ENCODE measurements around the gene RNF14.

RNF14 gene

GRCh38 chr5:141958546-141959172 is 10.2 kb upstream of the RNF14 start:
- H2AK5ac ChIP-seq (ENCODE audit: low read length, severe bottlenecking) = no peak overlapping the region
- H3K4me2 ChIP-seq (ENCODE audit: low read length, poor library complexity, severe bottlenecking) = no peak overlapping the region
- H2AFZ ChIP-seq (ENCODE audit: low read depth, low read length) = no peak overlapping the region
- H3K4me3 ChIP-seq (ENCODE audit: insufficient read depth in 1 of 2, low read depth in 1 of 2, low read length in 2 of 2) = no peak overlapping the region
- no peak overlapping the region for H3K27ac ChIP-seq (ENCODE audit: low read length, poor library complexity, severe bottlenecking)
- no peak overlapping the region for H3K14ac ChIP-seq (ENCODE audit: low read length in 2 of 2)
- no peak overlapping the region for H2BK15ac ChIP-seq (ENCODE audit: low read depth, poor library complexity, severe bottlenecking)
- no peak overlapping the region for H4K8ac ChIP-seq (ENCODE audit: low read length)
- no peak overlapping the region for H3K18ac ChIP-seq (ENCODE audit: low read depth in 1 of 2, low read length in 2 of 2)
- peak overlapping the region in 1 of 2 experiments; percentile 67 for H2BK12ac ChIP-seq (ENCODE audit: low read length in 2 of 2)
- no peaks in the 10 kb centered on the region for H3K36me3 ChIP-seq (ENCODE audit: control insufficient read depth in 1 of 2, insufficient read depth in 2 of 2, low read depth in 1 of 2, low read length in 2 of 2)
- 78% methylated on average over 8 of the region's 8 CpGs for WGBS
- no peak overlapping the region for H2BK120ac ChIP-seq (ENCODE audit: low read depth, low read length)
- peak overlapping the region; percentile 39 for H3K9ac ChIP-seq (ENCODE audit: low read length)
- H3K23ac ChIP-seq (ENCODE audit: low read length in 2 of 2) = no peak overlapping the region
- H4K91ac ChIP-seq (ENCODE audit: low read length) = no peak overlapping the region
- no peak overlapping the region for H3K4ac ChIP-seq (ENCODE audit: low read depth in 1 of 2, low read length in 2 of 2)
- no peaks in the 10 kb centered on the region for H3K4me1 ChIP-seq (ENCODE audit: control insufficient read depth, insufficient read depth, low read depth, low read length)
- H3K27me3 ChIP-seq (ENCODE audit: control insufficient read depth in 1 of 2, insufficient read depth in 1 of 2, low read length in 2 of 2) = peaks cover 0 to 36% of the 10 kb centered on the region in 2 experiments
- H3K79me1 ChIP-seq (replicated peaks; ENCODE audit: low read length, poor library complexity, severe bottlenecking) = no peaks in the 10 kb centered on the region
- no peaks in the 10 kb centered on the region for H3K9me3 ChIP-seq (ENCODE audit: control insufficient read depth, low read length)
- peak; percentile 31 for DNase-seq
- no peak overlapping the region for H2BK5ac ChIP-seq (ENCODE audit: low read depth, low read length, poor library complexity, severe bottlenecking)

GRCh38 chr5:141960018-141960417 is 8.9 kb upstream of the RNF14 start:
- Histone ChIP-seq H2AFZ (ENCODE audit: low read depth, low read length) (no peak overlapping the region), H4K8ac (ENCODE audit: low read length) (no peak overlapping the region), H3K23ac (ENCODE audit: low read length in 2 of 2) (no peak overlapping the region), H2BK5ac (ENCODE audit: low read depth, low read length, poor library complexity, severe bottlenecking) (no peak overlapping the region), H3K9me3 (ENCODE audit: control insufficient read depth, low read length) (no peaks in the 10 kb centered on the region), H3K79me1 (replicated peaks; ENCODE audit: low read length, poor library complexity, severe bottlenecking) (no peaks in the 10 kb centered on the region), H4K91ac (ENCODE audit: low read length) (peak overlapping the region; percentile 25), H2BK120ac (ENCODE audit: low read depth, low read length) (no peak overlapping the region), H3K4me1 (ENCODE audit: control insufficient read depth, insufficient read depth, low read depth, low read length) (no peaks in the 10 kb centered on the region), H3K27me3 (ENCODE audit: control insufficient read depth in 1 of 2, insufficient read depth in 1 of 2, low read length in 2 of 2) (peaks cover 0 to 28% of the 10 kb centered on the region in 2 experiments), H3K27ac (ENCODE audit: low read length, poor library complexity, severe bottlenecking) (no peak overlapping the region), H3K9ac (ENCODE audit: low read length) (no peak overlapping the region), H3K36me3 (ENCODE audit: control insufficient read depth in 1 of 2, insufficient read depth in 2 of 2, low read depth in 1 of 2, low read length in 2 of 2) (no peaks in the 10 kb centered on the region), H2AK5ac (ENCODE audit: low read length, severe bottlenecking) (no peak overlapping the region), H3K18ac (ENCODE audit: low read depth in 1 of 2, low read length in 2 of 2) (no peak overlapping the region), H3K4me2 (ENCODE audit: low read length, poor library complexity, severe bottlenecking) (no peak overlapping the region), H3K4me3 (ENCODE audit: insufficient read depth in 1 of 2, low read depth in 1 of 2, low read length in 2 of 2) (no peak overlapping the region), H3K14ac (ENCODE audit: low read length in 2 of 2) (no peak overlapping the region), H2BK12ac (ENCODE audit: low read length in 2 of 2) (peak overlapping the region in 1 of 2 experiments; percentile 49), H3K4ac (ENCODE audit: low read depth in 1 of 2, low read length in 2 of 2) (no peak overlapping the region), H2BK15ac (ENCODE audit: low read depth, poor library complexity, severe bottlenecking) (peak overlapping the region; percentile 62)
- WGBS = 58% methylated on average over 10 of the region's 10 CpGs
- no peak for DNase-seq

GRCh38 chr5:141960449-141961323 is 8.2 kb upstream of the RNF14 start:
- no peak overlapping the region for H2AK5ac ChIP-seq (ENCODE audit: low read length, severe bottlenecking)
- no peak overlapping the region for H2BK120ac ChIP-seq (ENCODE audit: low read depth, low read length)
- peak; percentile 84 for DNase-seq
- no peak overlapping the region for H3K27ac ChIP-seq (ENCODE audit: low read length, poor library complexity, severe bottlenecking)
- no peaks in the 10 kb centered on the region for H3K4me1 ChIP-seq (ENCODE audit: control insufficient read depth, insufficient read depth, low read depth, low read length)
- H2BK12ac ChIP-seq (ENCODE audit: low read length in 2 of 2) = peak overlapping the region in 1 of 2 experiments; percentile 49
- no peak overlapping the region for H3K23ac ChIP-seq (ENCODE audit: low read length in 2 of 2)
- H3K4me2 ChIP-seq (ENCODE audit: low read length, poor library complexity, severe bottlenecking) = no peak overlapping the region
- no peak overlapping the region for H3K4ac ChIP-seq (ENCODE audit: low read depth in 1 of 2, low read length in 2 of 2)
- H3K9ac ChIP-seq (ENCODE audit: low read length) = peak overlapping the region; percentile 73
- H2BK5ac ChIP-seq (ENCODE audit: low read depth, low read length, poor library complexity, severe bottlenecking) = no peak overlapping the region
- no peak overlapping the region for H3K18ac ChIP-seq (ENCODE audit: low read depth in 1 of 2, low read length in 2 of 2)
- H3K27me3 ChIP-seq (ENCODE audit: control insufficient read depth in 1 of 2, insufficient read depth in 1 of 2, low read length in 2 of 2) = peaks cover 0 to 28% of the 10 kb centered on the region in 2 experiments
- no peaks in the 10 kb centered on the region for H3K79me1 ChIP-seq (replicated peaks; ENCODE audit: low read length, poor library complexity, severe bottlenecking)
- no peaks in the 10 kb centered on the region for H3K9me3 ChIP-seq (ENCODE audit: control insufficient read depth, low read length)
- no peak overlapping the region for H3K4me3 ChIP-seq (ENCODE audit: insufficient read depth in 1 of 2, low read depth in 1 of 2, low read length in 2 of 2)
- 38% methylated on average over 12 of the region's 14 CpGs for WGBS
- no peak overlapping the region for H4K91ac ChIP-seq (ENCODE audit: low read length)
- no peaks in the 10 kb centered on the region for H3K36me3 ChIP-seq (ENCODE audit: control insufficient read depth in 1 of 2, insufficient read depth in 2 of 2, low read depth in 1 of 2, low read length in 2 of 2)
- no peak overlapping the region for H2AFZ ChIP-seq (ENCODE audit: low read depth, low read length)
- no peak overlapping the region for H4K8ac ChIP-seq (ENCODE audit: low read length)
- H2BK15ac ChIP-seq (ENCODE audit: low read depth, poor library complexity, severe bottlenecking) = peak overlapping the region; percentile 62
- H3K14ac ChIP-seq (ENCODE audit: low read length in 2 of 2) = no peak overlapping the region

GRCh38 chr5:141961466-141961865 is 7.4 kb upstream of the RNF14 start:
- H3K36me3 ChIP-seq (ENCODE audit: control insufficient read depth in 1 of 2, insufficient read depth in 2 of 2, low read depth in 1 of 2, low read length in 2 of 2) = no peaks in the 10 kb centered on the region
- 86% methylated on average over 3 of the region's 3 CpGs for WGBS
- H2BK12ac ChIP-seq (ENCODE audit: low read length in 2 of 2) = no peak overlapping the region
- H3K18ac ChIP-seq (ENCODE audit: low read depth in 1 of 2, low read length in 2 of 2) = no peak overlapping the region
- H3K4me3 ChIP-seq (ENCODE audit: insufficient read depth in 1 of 2, low read depth in 1 of 2, low read length in 2 of 2) = no peak overlapping the region
- no peak overlapping the region for H3K4ac ChIP-seq (ENCODE audit: low read depth in 1 of 2, low read length in 2 of 2)
- peaks cover 0 to 28% of the 10 kb centered on the region in 2 experiments for H3K27me3 ChIP-seq (ENCODE audit: control insufficient read depth in 1 of 2, insufficient read depth in 1 of 2, low read length in 2 of 2)
- no peak overlapping the region for H2AFZ ChIP-seq (ENCODE audit: low read depth, low read length)
- no peak overlapping the region for H2AK5ac ChIP-seq (ENCODE audit: low read length, severe bottlenecking)
- H3K23ac ChIP-seq (ENCODE audit: low read length in 2 of 2) = no peak overlapping the region
- DNase-seq = no peak
- H3K9ac ChIP-seq (ENCODE audit: low read length) = peak overlapping the region; percentile 73
- no peak overlapping the region for H3K4me2 ChIP-seq (ENCODE audit: low read length, poor library complexity, severe bottlenecking)
- no peak overlapping the region for H3K14ac ChIP-seq (ENCODE audit: low read length in 2 of 2)
- no peak overlapping the region for H2BK120ac ChIP-seq (ENCODE audit: low read depth, low read length)
- no peak overlapping the region for H4K91ac ChIP-seq (ENCODE audit: low read length)
- no peak overlapping the region for H3K27ac ChIP-seq (ENCODE audit: low read length, poor library complexity, severe bottlenecking)
- H2BK5ac ChIP-seq (ENCODE audit: low read depth, low read length, poor library complexity, severe bottlenecking) = no peak overlapping the region
- H3K4me1 ChIP-seq (ENCODE audit: control insufficient read depth, insufficient read depth, low read depth, low read length) = no peaks in the 10 kb centered on the region
- no peak overlapping the region for H2BK15ac ChIP-seq (ENCODE audit: low read depth, poor library complexity, severe bottlenecking)
- no peaks in the 10 kb centered on the region for H3K79me1 ChIP-seq (replicated peaks; ENCODE audit: low read length, poor library complexity, severe bottlenecking)
- H3K9me3 ChIP-seq (ENCODE audit: control insufficient read depth, low read length) = no peaks in the 10 kb centered on the region
- H4K8ac ChIP-seq (ENCODE audit: low read length) = peak overlapping the region; percentile 45

All from mesenchymal stem cell (in vitro differentiated cells and primary cell).